ENCODE results near the gene EYA2. TPM values are rescaled to one million over a fixed set of nuclear protein-coding genes. Genes with fewer than 3 reads are reported as not detected.

EYA2 gene
- total RNA-seq, 1 experiment from 2014 or later = 0.74 TPM

DNA sequence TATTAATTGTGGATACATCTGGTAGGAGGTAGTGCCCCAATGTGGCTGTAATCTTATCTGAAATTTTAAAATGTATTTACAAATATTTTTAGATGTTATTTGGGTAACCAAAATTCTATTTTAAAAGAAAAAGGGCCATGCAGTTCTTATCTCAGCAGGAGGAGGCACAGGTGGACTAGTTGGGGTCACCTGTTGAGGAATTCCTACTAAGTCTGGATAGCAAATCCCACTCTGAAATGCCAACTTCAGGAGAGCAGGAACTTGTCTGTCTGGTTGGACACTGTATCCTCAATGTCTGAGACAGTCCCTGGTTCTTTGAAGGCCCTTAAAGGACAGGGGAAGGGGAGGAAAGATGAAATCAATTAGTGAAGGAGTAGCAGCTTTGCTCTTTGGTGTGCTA, 82.6 kb downstream of the EYA2 start:
- Histone ChIP-seq H2BK120ac (ENCODE audit: low read depth, low read length, poor library complexity, severe bottlenecking) (no peak overlapping the region), H3K56ac (ENCODE audit: insufficient read length, low read depth, low read length) (no peak overlapping the region), H3K23me2 (ENCODE audit: insufficient read length, low read depth, low read length, poor library complexity, severe bottlenecking) (no peaks in the 10 kb centered on the region), H3K14ac (ENCODE audit: insufficient read depth, low read length) (no peak overlapping the region), H3K27ac (ENCODE audit: insufficient read length, low read depth, low read length) (no peak overlapping the region), H3K79me1 (ENCODE audit: insufficient read depth, low read depth, low read length, poor library complexity, severe bottlenecking) (no peaks in the 10 kb centered on the region), H2BK5ac (ENCODE audit: insufficient read length, low read length) (no peak overlapping the region), H3T11ph (ENCODE audit: low read length) (no peak overlapping the region), H2BK15ac (ENCODE audit: low read depth, low read length) (no peak overlapping the region), H2AK5ac (ENCODE audit: insufficient read length, low read length) (no peak overlapping the region), H2BK20ac (ENCODE audit: low read depth, low read length, poor library complexity, severe bottlenecking) (no peak overlapping the region), H3K9ac (ENCODE audit: extremely low read depth, insufficient read length, low read length) (no peak overlapping the region), H3K18ac (ENCODE audit: insufficient read length, low read depth, low read length) (no peak overlapping the region), H2BK12ac (ENCODE audit: insufficient read length, low read depth, low read length) (no peak overlapping the region), H4K8ac (replicated peaks; ENCODE audit: insufficient read length, low read depth, low read length) (no peak overlapping the region), H4K20me1 (ENCODE audit: control insufficient read depth, insufficient read depth, insufficient read length) (no peaks in the 10 kb centered on the region), H3K4me1 (ENCODE audit: insufficient read depth, low read length) (no peaks in the 10 kb centered on the region), H3K27me3 (ENCODE audit: insufficient read depth, low read length) (no peaks in the 10 kb centered on the region), H4K91ac (ENCODE audit: insufficient read length, low read depth, low read length) (no peak overlapping the region), H3K79me2 (ENCODE audit: insufficient read depth, low read length) (no peaks in the 10 kb centered on the region), H3K23ac (ENCODE audit: insufficient read length, low read depth, low read length) (no peak overlapping the region), H3K4ac (ENCODE audit: low read depth, low read length) (no peak overlapping the region), H4K5ac (ENCODE audit: insufficient read length, low read depth, low read length) (no peak overlapping the region), H2AFZ (ENCODE audit: low read length) (no peak overlapping the region), H3K9me3 (ENCODE audit: control insufficient read depth, low read depth, low read length) (no peaks in the 10 kb centered on the region), H3K4me2 (ENCODE audit: insufficient read depth, insufficient read length, low read length) (no peak overlapping the region)
- no peak overlapping the region for H3K27ac Mint-ChIP-seq
- H3K4me1 Mint-ChIP-seq = peaks cover 14 to 19% of the 10 kb centered on the region in 2 experiments
- DNase-seq = no peak
- 0 out of 5 replicates have a peak, but pooled peaks cover under 1% of the 10 kb centered on the region in 2 experiments for H3K9me3 Mint-ChIP-seq
- no peak for TF ChIP-seq CTCF (conservative IDR thresholded peaks at IDR 0.05)
- H3K4me3 Mint-ChIP-seq = no peak overlapping the region
- H3K27me3 Mint-ChIP-seq (ENCODE audit: low read depth) = peaks cover 4% of the 10 kb centered on the region; the same call in 1 of the 2 replicates
- no peaks in the 10 kb centered on the region for H3K36me3 Mint-ChIP-seq (ENCODE audit: insufficient read depth in 1 of 3, low read depth in 3 of 3)
